HG03520 (cell line): ENCODE measurements around the gene UBR2.

ENCODE experiments used
- ATAC-seq: cut with Tn5 transposase; IDR thresholded peaks from one replicate; pipeline ENCODE4 v1.9.1; 2021; ENCODE audit warnings: mild to moderate bottlenecking, moderate library complexity; ENCODE audit not compliant: unreplicated experiment

UBR2 gene

DNA sequence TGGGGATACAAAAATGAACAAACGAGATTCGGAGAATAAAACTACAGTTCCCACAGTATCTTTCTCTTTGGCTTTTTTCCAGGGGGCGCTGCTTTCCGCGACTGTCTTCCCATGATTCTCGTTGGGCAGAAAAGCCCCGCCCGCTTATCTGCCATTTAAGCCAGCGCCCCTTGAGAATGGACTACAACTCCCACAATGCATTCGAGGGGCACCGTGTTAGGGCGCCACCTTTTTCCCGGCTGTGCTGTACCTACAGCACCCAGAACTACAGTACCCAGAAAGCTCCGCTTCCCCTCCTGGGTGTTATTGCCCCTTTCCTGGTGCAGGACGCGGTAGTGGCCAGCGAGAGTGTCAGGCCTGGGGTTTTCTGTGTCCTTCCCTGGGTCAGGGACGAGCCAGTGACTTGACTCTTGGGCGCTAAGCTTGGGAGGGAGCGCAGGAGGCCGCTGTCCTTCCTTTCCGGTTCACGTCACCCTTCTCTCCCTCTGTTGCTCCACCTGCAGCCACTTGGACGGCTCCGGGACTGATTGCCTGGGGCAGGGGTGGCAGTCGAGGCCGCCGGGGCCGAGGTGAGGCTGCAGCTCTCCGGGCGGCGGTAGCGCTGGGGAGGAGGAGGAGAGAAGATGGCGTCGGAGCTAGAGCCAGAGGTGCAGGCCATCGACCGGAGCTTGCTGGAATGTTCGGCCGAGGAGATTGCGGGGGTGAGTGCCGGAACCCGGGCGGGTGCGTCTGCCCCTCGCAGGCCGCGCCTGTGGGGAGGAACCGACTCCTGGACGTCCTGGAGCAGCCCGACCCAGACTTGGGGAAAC lies at the start of gene UBR2:
Gene UBR2, plus strand, starts transcription at position 333 of the 809 bp plus-strand sequence. Its CDS starts 291 bp downstream, at position 624.
- ATAC-seq: peak; percentile 96

DNA sequence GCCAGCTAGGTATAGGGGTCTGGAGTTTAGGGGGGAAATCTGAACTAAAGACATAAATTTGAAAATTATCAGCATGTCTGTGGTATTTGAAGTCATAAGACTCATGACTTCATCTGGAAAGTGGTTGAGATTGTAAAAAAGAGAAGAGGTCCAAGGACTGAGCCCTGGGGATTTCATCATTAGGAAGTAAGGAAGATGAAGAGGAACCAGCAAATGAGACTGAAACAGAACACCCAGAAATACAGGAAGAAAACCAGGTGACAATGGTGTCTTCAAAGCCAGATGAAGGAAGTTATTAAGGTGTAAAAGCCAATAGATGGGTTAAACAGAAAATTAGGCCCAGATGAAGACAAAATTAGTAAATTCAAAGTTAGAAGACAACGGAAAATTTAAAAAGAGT lies 49.1 kb upstream of the UBR2 start:
- ATAC-seq: no peak

DNA sequence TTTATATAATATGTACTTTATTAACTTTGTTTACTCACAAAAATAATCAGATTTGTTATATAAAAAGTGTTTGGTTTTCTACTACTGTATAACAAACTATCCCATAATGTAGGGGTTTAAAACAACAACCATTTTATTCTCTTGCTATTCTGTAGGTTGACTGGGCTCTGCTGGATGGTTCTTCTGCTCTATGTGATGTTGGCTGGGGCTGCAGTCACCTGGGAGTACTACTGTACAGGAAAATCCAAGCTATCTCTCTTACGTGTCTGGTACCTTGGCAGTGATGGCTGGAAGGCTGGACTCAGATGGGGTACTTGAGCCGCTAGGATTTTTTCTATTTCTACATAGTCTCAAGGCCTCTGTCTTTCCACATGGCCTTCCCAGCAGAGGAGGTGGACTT lies 44.0 kb upstream of the UBR2 start:
- ATAC-seq: no peak

DNA sequence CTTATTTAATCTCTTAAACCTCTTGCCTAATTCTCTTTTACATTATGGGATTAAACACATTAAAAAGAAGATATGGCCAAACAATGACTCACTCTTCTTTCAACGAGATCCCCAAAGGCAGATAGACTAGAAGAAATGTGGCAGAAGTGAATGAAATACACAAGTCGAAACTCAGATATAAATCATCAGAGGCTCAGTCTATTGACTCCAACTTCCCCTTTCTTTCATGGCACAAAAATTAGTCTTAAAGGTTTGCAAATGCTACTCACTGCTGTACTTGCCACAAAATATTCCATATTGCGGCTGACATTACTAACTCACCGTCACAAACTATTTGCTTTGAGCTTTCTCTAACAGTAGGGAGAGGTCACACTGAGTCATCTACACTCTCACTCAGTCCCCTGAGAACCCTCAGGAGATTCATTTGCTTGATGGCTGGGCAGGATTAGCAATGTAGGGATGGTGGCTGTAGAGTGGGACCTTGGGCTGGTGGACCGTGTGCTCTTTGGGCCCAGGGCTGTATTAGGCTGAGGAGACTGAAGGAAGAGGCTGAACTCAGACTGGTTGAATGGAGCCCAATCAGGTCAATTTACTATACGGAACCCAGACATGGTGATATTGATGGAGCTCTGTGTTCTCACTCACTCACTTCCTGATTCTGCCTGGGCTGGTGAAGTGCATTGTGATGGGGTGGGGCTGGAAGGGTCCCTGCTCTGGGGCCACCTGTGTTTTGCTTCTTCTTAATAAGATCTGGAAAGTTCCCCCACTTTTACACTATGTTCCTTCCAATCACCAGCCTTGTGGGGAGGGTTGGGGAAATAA lies 42.8 kb upstream of the UBR2 start:
- ATAC-seq: no peak

DNA sequence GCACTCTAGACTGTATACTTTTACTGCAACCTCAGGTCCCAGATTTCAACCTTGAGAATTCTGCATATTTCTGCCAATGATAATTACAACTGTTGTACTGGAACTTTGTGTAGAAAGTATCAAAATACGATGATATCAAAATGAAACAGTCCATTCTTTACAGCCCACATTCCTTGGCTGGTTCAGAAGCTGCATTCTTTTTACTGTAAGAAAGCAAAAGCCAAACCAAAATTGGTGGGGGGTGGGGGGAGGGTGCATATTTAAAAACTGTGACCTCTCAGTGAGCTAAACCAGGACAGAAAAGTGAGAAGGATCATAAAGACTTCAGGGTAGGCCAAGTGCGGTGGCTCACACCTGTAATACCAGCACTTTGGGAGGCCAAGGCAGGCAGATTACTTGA lies 41.8 kb upstream of the UBR2 start:
- ATAC-seq: no peak

DNA sequence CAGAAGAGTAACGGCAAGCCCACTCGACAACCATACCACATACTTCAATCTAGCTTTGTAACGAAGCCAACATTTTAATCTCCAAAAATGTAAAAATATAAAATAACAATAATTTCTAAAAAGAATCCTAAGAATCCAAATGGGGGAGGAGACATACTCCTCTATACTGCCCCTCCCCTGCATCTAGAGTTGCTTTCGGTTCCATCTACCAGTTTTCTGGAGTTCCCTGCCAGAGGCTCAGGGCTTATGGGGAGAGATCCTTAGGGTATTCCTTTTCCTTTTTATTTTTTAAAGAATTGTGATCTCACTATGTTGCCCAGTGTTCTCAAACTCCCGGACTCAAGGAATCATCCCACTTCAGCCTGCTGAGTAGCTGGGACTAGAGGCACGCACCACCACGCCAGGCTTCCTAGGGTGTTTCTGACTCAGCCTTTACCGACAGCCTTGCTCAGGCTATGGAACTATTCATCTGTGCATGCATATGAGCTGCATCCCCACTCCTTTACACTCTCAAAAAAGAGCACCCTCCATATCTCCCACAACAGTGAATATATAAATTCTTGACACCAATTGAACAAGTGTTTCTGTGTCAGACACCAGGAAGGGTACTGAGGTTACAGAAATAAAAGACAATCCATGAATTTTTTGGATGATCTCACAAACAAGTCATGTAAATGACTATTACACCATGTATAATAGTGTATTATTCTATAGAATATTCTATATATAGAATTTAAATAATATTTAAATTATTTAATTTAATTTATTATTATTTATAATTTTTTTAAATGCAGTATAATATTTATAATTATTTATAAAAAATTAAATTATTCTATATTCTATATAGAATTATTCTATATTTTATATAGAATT lies 40.7 kb upstream of the UBR2 start:
- ATAC-seq: no peak

DNA sequence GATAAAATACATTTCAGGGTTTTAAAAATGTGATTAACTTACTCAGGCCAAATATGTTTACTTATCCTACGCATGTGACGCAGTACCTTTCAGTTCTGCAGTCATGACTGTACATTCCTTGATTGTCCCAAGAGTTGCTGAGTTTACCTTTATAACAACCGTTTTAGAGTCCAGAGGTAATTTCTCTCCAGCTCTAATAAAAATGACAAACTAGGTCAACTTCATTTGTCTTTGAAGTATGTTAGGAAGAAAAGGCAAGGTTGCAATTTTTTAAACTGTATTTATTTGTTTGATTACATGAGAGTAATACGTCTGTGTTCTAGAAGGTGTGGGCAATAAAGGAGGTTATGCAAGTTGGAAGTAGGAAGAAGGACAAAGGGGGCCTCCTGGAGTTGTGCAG lies 38.6 kb upstream of the UBR2 start:
- ATAC-seq: no peak

DNA sequence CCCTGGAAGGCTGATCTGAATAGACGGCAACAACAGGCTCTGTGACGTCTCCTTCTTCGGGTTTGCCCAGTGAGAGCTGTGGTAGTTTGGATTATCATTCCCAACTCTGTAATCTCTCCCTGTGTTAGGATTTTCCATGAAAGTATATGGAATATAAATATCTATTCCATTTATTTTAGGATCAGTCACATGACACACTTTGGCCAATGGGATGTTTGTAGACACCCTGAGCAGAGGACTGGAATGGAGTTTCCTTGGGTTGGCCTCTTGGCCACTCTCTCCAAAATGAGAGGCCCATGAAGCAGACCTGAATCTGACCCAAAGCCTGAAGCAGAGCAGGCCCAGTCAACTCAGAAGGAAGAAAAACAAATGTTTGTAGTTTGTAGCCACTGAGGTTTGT lies 37.2 kb upstream of the UBR2 start:
- no peak for ATAC-seq

DNA sequence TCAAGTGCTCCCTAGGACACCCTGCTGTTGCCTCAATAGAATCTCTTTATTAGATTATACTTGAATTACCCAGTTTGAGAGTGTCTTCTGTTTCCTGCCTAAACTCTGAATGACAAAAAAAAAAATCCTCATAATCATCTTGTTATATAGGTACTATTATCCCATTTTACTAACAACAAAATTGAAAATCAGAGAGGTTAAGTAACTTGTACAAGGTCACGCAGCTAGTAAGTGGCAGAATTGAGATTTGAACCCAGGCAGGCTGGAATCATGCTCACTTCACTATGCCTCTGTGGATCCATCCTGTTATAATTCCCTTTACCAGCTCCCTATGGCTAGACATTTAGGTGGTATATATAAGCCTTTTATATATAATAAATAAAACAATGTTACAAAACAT lies 36.6 kb upstream of the UBR2 start:
- ATAC-seq: no peak

DNA sequence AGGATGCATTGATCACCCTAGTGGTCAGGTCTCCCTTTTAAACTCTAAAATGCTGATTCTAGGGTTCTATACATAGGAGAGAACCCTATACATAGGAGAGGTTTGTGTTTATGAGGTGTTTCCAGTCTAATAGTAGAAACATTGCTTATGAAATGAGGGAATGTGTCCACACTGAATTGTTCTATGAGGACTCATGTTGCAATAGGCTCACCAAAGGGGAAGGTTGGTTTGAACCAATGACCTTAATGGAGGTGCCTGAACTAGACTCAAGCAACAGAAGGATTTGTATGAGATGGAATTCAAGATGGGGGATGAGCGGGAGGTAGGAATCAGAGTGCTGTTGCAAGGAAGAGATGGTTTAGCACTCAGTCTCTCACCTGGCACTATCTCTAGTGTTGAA lies 33.5 kb upstream of the UBR2 start:
- ATAC-seq: no peak

DNA sequence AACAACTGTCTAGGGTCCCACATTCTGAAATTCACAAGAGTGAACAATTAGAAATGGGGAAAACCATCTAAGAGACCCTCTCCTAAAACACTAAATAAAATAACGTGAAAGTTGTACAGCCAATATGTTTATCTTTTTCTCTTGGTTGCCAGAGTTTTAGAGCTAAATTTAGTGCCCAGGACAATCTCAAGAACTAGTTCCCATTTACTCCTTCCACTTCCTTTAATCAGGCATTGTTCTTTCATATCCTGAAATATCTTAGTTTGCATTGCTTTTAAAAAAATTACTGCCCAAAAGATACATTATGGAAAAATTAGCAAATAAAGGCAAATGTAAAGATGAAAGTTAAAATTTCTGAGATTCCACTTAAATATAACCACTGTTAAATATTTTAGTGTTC lies 33.1 kb upstream of the UBR2 start:
- no peak for ATAC-seq

DNA sequence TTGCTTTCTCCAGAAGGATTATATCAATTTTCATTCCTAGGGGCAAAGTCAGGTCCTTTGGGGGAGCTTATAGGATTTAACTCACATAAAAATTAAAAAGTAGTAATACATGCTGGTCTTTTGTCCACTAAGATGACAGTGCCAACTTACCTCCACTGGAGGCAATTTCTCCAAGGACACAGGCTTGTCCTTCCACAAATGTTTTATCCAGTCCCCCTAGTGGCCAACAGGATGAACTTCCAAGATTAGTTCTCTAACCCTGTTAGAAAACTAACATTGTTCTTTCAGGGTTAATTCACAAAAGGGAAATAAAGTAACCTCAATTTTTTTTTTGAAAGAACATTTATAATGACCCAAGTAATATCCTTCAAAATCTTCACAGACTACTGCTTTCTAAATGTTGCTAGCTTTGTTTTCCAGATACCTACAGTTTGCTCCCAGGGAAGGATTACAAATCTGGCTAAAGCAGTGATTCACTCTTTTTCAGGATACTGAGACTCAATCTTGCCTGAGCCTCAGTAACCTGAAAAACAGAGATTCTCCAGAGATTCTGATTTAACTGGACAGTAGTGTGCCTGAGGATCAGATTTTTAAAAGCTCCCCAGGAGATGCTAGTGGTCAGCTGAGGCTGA lies 31.7 kb upstream of the UBR2 start:
- no peak for ATAC-seq

DNA sequence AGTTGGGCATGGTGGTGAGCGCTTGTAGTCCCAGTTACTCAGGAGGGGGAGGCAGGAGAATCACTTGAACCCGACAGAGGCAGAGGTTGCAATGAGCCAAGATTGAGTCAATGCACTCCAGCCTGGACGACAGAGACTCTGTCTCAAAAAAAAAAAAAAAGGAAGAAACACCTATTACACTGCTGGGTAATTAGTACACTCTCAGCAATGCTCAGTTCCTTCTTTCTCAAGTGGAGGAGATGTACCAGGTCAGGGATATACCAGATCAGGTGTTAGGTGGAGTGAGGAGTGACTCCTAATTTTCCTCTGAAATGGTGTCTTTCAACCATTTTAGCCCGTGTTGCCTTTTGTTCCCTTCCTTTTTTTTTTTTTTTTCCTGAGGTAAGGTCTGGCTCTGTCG lies 30.0 kb upstream of the UBR2 start:
- ATAC-seq: no peak

DNA sequence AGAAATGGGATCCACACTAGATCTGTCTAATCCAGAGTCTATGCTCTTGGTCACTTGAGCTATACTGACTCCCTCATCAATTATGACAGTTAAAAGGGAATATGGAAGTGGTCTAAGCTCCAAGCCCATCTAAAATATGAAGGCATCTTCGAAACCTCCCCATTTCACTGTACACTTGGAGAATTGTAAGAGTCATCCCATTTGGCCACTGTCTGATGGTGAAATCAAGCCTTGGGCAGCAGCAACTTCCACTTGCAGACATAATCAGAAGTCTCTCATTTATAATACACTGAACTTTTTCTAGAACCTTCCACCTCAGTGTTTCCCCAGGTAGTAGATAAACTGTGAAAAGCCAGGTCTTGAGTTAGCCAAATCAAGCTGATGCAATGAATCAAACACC lies 26.3 kb upstream of the UBR2 start:
- ATAC-seq: no peak

DNA sequence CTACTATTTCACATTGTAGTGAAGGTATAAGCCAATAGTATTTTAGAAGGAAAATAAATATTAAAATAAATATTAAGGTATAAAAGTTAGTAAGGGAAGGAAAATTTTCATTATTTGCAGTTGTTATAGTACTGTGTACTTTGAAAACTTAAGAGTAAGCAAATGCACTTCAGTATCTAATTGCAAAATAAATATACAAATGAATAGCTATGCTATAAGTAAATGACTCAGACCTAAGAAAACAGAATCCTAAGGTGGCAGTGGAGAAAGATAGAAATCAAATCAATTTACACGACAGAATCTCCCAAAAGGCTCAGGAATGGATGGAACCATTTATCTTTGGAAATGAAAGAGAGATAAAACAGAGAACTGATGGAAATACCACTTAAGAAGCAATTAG lies 24.7 kb upstream of the UBR2 start:
- ATAC-seq: no peak

DNA sequence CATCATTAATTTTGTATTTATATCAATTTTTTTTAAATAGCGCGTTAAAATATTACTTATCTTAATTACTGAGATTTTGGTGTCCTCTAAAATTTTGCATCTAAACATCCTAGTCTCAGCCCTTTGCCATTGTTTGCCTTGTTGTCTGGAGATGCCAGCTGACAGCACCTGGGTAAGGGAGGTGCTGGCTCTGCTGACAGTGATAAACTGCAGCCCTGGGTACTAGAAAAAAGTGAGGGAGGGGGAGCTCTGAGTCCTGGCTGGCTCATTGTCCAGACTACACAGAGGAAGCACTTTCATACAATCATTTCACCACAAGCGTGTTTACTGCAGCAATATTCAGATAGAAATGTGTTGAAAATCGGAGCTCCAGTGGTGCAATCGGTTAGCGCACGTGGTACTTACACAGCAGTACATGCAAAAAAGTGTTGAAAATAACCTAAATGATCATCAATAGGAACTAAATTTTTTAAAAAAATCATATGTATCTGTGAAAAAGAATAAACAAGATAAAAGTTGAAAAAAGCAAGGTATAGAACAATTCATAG lies 18.5 kb upstream of the UBR2 start:
- ATAC-seq: no peak

DNA sequence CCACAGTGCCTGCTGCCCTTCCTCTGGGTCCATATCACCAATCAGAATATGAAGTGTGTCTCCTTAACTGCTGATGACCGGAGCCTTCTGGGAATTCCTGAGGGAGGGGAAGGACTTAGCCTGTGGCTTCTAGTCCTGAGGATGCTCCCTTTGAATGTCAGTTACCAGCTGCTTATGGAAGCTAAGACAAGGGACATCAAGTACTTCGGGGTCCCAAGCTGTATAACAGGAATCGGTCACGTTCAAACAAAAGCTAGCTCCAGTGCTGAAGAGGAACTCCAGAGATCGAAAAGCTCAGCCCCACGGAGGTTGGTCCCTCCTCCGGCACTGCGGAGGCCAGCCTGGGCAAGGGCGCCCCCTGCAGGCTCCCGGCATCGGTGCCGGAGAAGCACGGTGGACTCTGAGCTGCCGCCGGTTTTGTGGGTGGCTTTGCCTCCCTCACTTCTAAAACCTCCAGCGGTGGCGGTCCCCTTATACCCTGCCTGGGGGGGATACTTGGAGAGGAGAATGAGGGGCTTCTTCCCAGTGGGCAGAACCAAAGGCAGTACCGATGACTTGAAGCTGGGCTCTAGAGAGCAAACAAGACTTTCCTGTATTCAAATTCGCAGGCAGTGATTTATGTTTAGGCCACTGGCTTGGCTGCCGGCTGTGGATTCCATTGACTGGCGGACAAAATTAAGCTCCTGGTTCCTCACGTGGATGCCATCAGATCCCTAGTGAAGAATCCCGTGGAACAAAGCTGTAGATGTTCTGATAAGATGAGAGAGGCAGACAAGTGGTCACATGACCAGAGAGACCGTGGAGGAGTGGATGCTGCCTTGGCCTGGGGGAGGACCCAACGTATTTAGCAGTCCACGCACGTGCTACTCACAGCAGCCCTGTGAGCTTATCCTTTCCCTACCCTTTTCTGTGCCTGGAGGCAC lies 16.2 kb upstream of the UBR2 start:
- peak; percentile 85 for ATAC-seq

DNA sequence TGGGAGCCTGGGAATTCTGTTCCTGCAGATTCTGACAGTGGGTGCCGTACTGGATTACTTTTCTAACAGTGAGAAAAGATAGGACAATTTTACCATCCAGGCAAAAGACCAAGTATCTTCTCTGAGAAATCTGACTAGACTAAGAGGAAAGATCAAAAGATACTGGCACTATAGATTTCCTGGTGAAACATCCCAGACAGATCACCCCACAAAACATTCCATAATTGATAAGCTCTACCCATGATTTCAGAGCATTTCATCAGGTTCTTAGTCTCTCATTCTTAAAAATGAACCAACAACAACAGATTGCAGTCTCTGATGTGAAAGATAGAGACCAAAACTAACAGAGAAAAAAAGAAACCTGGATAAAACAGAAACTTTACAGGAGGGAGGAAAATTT lies 13.6 kb upstream of the UBR2 start:
- ATAC-seq: no peak

DNA sequence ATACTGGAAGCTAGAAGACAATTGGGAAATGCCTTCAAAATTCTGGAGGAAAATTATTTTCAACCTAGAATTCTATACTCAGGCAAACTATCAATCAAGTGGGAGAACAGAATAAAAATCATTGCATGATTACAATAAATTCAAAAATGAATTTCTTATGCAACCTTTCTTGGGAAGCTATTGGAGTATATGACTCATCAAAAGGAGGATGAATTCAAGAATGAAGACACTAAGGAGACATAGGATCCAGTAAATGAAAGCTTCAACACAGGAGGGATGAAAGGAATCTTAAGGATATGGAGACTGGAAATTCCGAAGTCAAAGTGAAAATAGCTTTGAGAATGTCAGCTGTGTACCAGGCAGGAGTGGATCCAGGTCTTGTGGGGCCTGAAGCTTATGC lies 12.6 kb upstream of the UBR2 start:
- no peak for ATAC-seq

DNA sequence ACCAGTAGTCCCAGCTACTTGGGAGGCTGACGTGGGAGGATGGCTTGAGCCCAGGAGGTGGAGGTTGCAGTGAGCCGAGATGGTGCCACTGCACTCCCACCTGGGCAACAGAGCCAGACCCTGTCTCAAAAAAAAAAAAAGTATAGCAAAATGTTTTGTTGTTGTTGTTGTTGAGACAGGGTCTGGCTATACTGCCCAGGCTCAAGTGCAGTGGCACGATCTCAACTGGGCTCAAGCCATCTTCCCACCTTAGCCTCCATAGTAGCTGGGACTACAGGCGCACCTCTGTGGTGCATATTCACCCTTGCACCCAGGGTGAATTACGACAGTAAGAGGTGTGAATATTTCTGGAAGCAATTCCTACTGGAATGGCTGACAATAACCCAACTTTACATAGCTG lies 11.4 kb upstream of the UBR2 start:
- ATAC-seq: no peak
